K562 (cell line): Measurements from ENCODE around the gene CHAT. TPM values are rescaled to one million over a fixed set of nuclear protein-coding genes. Genes with fewer than 3 reads are reported as not detected.

Source experiments
- ATAC-seq: fragments of 200-7000 bp; cut with Tn5 transposase; 3 replicates; pipeline ENCODE4 v1.9.1; 2020; ENCODE audit warnings: moderate library complexity
- BruUV-seq: library from RNA; stranded (reverse); fragments of 400-500 nt; replicated peaks from 2 replicates; lab custom pipeline; 2021; lab: Mats Ljungman, UMichigan
- CTCF ChIA-PET: fragments of 300-600 bp; formaldehyde crosslinking; extraction: SDS; loops from one replicate; lab custom pipeline; 2021; ENCODE audit warnings: low intra/inter-chr PET ratio; lab: Yijun Ruan, JAX
- POLR2A ChIA-PET: fragments of 300-600, 350-650 bp; sonication (Branson Sonifier 250); formaldehyde crosslinking; extraction: SDS; loops from one replicate; lab custom pipeline; 2021; ENCODE audit warnings: antibody characterized with exemption, inconsistent platforms; lab: Yijun Ruan, JAX
- DNase-seq, 4 experiments: peaks; one replicate each; pipeline versions ENCODE4 v3.0.0 to v3.0.0-alpha.2; 2011 to 2018; ENCODE audit warnings: low spot score in 3 of 4, mixed read lengths in 3 of 4; ENCODE audit errors: extremely low read depth in 1 of 4
- FAIRE-seq: peaks from 2 replicates; lab custom pipeline; 2011; peaks lifted over from hg19 to GRCh38; lab: Jason Lieb, UNC
- H2AFZ ChIP-seq: 2 replicates; pipeline ENCODE4 v1.6.0; 2011; ENCODE audit warnings: low read depth, low read length, control low read depth, inconsistent platforms
- H3K27ac ChIP-seq: fragments of 200-600 bp; 3 replicates; pipeline ENCODE4 v1.8.0; 2011; ENCODE audit warnings: low read depth, mild to moderate bottlenecking, control low read depth, inconsistent platforms, low read length, moderate library complexity, mixed read lengths; ENCODE audit errors: extremely low read depth
- H3K27me3 ChIP-seq, 2 experiments: fragments of 300-600 bp in 1 of 2; 2 replicates in 1 of 2; 3 replicates in 1 of 2; pipeline versions ENCODE4 v1.6.0 to v1.8.0; 2011; ENCODE audit warnings: inconsistent platforms in 2 of 2, low read length in 2 of 2, mild to moderate bottlenecking in 1 of 2, mixed read lengths in 1 of 2, moderate library complexity in 1 of 2; ENCODE audit not compliant: control insufficient read depth in 2 of 2, insufficient read depth in 2 of 2
- H3K36me3 ChIP-seq: fragments of 300-600 bp; 3 replicates; pipeline ENCODE4 v1.8.0; 2011; ENCODE audit warnings: mild to moderate bottlenecking, low read length, inconsistent platforms; ENCODE audit not compliant: control insufficient read depth, insufficient read depth
- H3K4me1 ChIP-seq, 2 experiments: fragments of 200-600 bp in 1 of 2; replicated peaks in 1 of 2; 2 replicates in 1 of 2; 3 replicates in 1 of 2; pipeline versions ENCODE4 v1.5.1 to v1.8.0; 2011; ENCODE audit warnings: inconsistent platforms in 2 of 2, low read length in 2 of 2, mild to moderate bottlenecking in 1 of 2, mixed read lengths in 1 of 2, moderate library complexity in 1 of 2; ENCODE audit not compliant: control insufficient read depth in 2 of 2, insufficient read depth in 2 of 2
- H3K4me2 ChIP-seq: 2 replicates; pipeline ENCODE4 v1.6.1; 2011; ENCODE audit warnings: low read length, control low read depth, inconsistent platforms, mixed read lengths; ENCODE audit not compliant: insufficient read depth
- H3K4me3 ChIP-seq: fragments of 200-600 bp; sonication (generic), shearing (Covaris generic); 2 replicates; pipeline ENCODE4 v1.5.1; 2016; ENCODE audit warnings: control low read depth, inconsistent platforms
- H3K79me2 ChIP-seq: fragments of 200-600 bp; 3 replicates; pipeline ENCODE4 v1.8.0; 2011; ENCODE audit warnings: low read length, inconsistent platforms; ENCODE audit not compliant: control insufficient read depth, insufficient read depth
- H3K9ac ChIP-seq, 2 experiments: 2 replicates each; pipeline versions ENCODE4 v1.6.0 to v1.6.1; 2011; ENCODE audit warnings: low read depth in 2 of 2, low read length in 2 of 2, control low read depth in 1 of 2, inconsistent platforms in 1 of 2, mild to moderate bottlenecking in 1 of 2, mixed read lengths in 1 of 2; ENCODE audit not compliant: insufficient read depth in 1 of 2
- H3K9me1 ChIP-seq: one replicate; pipeline ENCODE4 v1.6.0; 2011; ENCODE audit warnings: inconsistent platforms, mild to moderate bottlenecking, low read length, moderate library complexity; ENCODE audit not compliant: control insufficient read depth, insufficient read depth
- H3K9me3 ChIP-seq: replicated peaks from 2 replicates; pipeline ENCODE4 v1.5.1; 2011; ENCODE audit warnings: low read depth, low read length, inconsistent platforms; ENCODE audit not compliant: control insufficient read depth, insufficient read depth
- H4K20me1 ChIP-seq: replicated peaks from 2 replicates; pipeline ENCODE4 v1.6.1; 2011; ENCODE audit warnings: low read length, inconsistent platforms, mixed read lengths; ENCODE audit not compliant: control insufficient read depth, insufficient read depth
- HDAC2 ChIP-seq: fragments of 450-650 bp; IDR thresholded peaks from 2 replicates; pipeline ENCODE4 v1.6.1; 2016; ENCODE audit warnings: mild to moderate bottlenecking
- HDGF ChIP-seq: fragments of 450-650 bp; IDR thresholded peaks from 2 replicates; pipeline ENCODE4 v1.6.1; 2016
- PHTF2 ChIP-seq: fragments of 250-450 bp; sonication (Bioruptor Pico); IDR thresholded peaks from 2 replicates; pipeline ENCODE4 v1.5.0; 2021; ENCODE audit warnings: mild to moderate bottlenecking
- RB1 ChIP-seq: fragments of 450-650 bp; IDR thresholded peaks from 2 replicates; pipeline ENCODE4 v1.6.1; 2017; ENCODE audit warnings: low read depth, mild to moderate bottlenecking
- SAFB2 ChIP-seq: fragments of 200-400 bp; formaldehyde crosslinking; IDR thresholded peaks from 2 replicates; pipeline ENCODE4 v1.6.1; 2018; ENCODE audit warnings: borderline replicate concordance, low read length, low read depth, moderate library complexity; ENCODE audit not compliant: severe bottlenecking
- SMC3 ChIP-seq: conservative IDR thresholded peaks from 2 replicates; pipeline ENCODE4 v1.6.1; 2011; ENCODE audit warnings: low read depth, low read length, improper control_type of control experiment; ENCODE audit not compliant: insufficient read depth
- SP2 ChIP-seq: IDR thresholded peaks from 2 replicates; pipeline ENCODE4 v1.6.1; 2011; ENCODE audit warnings: mild to moderate bottlenecking, low read depth, low read length, moderate library complexity; ENCODE audit not compliant: poor library complexity, severe bottlenecking; ENCODE audit errors: extremely low read depth
- ZNF507 ChIP-seq: conservative IDR thresholded peaks from 2 replicates; pipeline ENCODE4 v1.6.1; 2017; ENCODE audit warnings: missing genetic modification characterization, missing compliant biosample characterization
- WGBS: fragments of 100-300 bp; shearing (Covaris generic); methylation state at CpG from one replicate; pipeline ENCODE4 v1.1.6; 2016; ENCODE audit warnings: low coverage, mixed read lengths; ENCODE audit not compliant: insufficient coverage; ENCODE audit errors: missing lambda C conversion rate; 5-methylcytosine and 5-hydroxymethylcytosine counted together
- in situ Hi-C: fragments of 300-500 bp; cut with MboI; formaldehyde crosslinking; loops from 4 replicates; pipeline ENCODE4 v1.15.0; 2018; ENCODE audit warnings: inconsistent platforms, mixed read lengths
- intact Hi-C: fragments of 100-400 bp; cut with micrococcal nuclease; formaldehyde crosslinking; loops from 2 replicates; pipeline ENCODE4 v1.14.2; 2022
- polyA plus RNA-seq, 8 experiments: library from polyadenylated mRNA; depleted of rRNA in 4 of 8; stranded (reverse) in 5 of 8; unstranded in 3 of 8; fragments of >200 nt; fragmentation: Nextera tagmentation in 2 of 8; fragmentation: Illumina TruSeq in 1 of 8; extraction: Ambion mirVana in 2 of 8; extraction: Trizol in 1 of 8; gene quantifications; 2 replicates each; pipeline versions ENCODE4 v1.2.1 to v1.2.3, GENCODE V29; 2011 to 2014; ENCODE audit warnings: inconsistent platforms in 1 of 8, missing spikeins in 1 of 8
- total RNA-seq, 7 experiments: library from RNA; depleted of rRNA in 6 of 7; stranded (reverse); fragments of >200 nt in 6 of 7; fragmentation: Illumina TruSeq in 2 of 7; extraction: Trizol in 2 of 7; gene quantifications; 2 replicates each; pipeline versions ENCODE4 v1.2.1 to v1.2.3, GENCODE V29; 2011 to 2021; ENCODE audit warnings: low replicate concordance in 1 of 7
- TF ChIP-seq, protein P1 (sequence below): fragments of 250-450 bp; sonication (Bioruptor Pico); IDR thresholded peaks from 2 replicates; pipeline ENCODE4 v1.5.0; 2020; ENCODE audit warnings: mild to moderate bottlenecking, borderline replicate concordance
- TF ChIP-seq, protein P2 (sequence below): sonication (generic); formaldehyde crosslinking; IDR thresholded peaks from 2 replicates; pipeline ENCODE4 v1.8.0; 2023; ENCODE audit warnings: mild to moderate bottlenecking, missing genetic modification reagents
- TF ChIP-seq, protein P3 (sequence below): fragments of 200-800 bp; sonication (Bioruptor generic); IDR thresholded peaks from 2 replicates; pipeline ENCODE4 v1.6.1; 2017; ENCODE audit warnings: missing genetic modification characterization, missing compliant biosample characterization

The CHAT gene
- total and polyA plus RNA-seq, 9 of the 15 experiments (the other 6 are each of a cell fraction or from before 2014, with no cell fraction given): not detected

DNA sequence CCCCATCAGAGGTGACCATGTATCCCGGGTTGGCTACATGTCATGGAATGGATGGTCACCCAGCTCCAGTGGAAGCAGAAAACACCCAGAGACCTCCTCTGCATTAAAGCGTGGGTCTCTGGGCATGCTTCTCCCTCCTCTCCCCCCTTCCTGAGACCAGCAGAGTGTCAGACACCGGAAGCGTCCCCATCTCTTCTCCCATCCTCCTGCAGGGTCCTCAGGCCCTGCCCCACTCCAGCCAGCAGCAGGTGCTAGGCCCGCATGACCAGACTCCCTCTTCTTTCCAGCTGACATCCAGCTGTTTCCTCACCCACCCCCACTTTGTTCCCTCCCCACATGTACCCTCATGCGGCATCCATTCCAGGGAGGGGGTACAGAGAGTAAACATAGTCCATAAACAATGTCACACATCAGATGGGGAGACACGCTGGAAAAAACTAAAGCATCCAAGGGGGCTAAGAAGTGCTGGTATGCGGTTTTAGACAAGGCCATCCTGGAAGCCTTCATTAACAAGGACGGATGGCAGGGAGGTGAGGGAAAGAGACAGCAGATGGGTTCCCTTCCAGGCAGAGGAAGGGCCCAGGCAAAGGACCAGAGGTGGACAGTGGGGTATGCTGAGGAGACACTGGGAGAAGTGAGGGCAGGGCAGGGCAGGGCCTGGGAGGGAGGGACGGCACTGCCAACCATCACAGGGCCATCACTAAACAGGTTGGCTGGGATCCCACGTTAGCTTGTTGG is 16.2 kb upstream of the CHAT start:
- intact Hi-C loops: loop anchor here (10.0 kb wide), 2 partner anchors 317 to 457 kb away; no protein-coding TSS in a partner anchor
- no TSS peak for BruUV-seq
- H3K9ac ChIP-seq: no peak overlapping the region
- H3K79me2 ChIP-seq: no peaks in the 10 kb centered on the region
- ChIA-PET POLR2A (no interaction called here), CTCF (interaction anchor here (0.6 kb wide), 1 partner anchor 633 kb away, joined by 3 read pairs; no protein-coding TSS in a partner anchor)
- no peaks in the 10 kb centered on the region for H3K9me1 ChIP-seq
- peaks cover 7% of the 10 kb centered on the region; the same call in 1 of the 2 replicates for H4K20me1 ChIP-seq
- DNase-seq: no peak
- no peak for FAIRE-seq
- no peaks in the 10 kb centered on the region for H3K36me3 ChIP-seq
- peaks cover 0 to 3% of the 10 kb centered on the region in 2 experiments; a peak in 2 of 5 replicates for H3K4me1 ChIP-seq
- H3K27ac ChIP-seq: no peak overlapping the region
- TF ChIP-seq ZNF507 (tag): no peak
- TF ChIP-seq PHTF2 (CRISPR knock-in tag): no peak
- TF ChIP-seq, protein P1, sequence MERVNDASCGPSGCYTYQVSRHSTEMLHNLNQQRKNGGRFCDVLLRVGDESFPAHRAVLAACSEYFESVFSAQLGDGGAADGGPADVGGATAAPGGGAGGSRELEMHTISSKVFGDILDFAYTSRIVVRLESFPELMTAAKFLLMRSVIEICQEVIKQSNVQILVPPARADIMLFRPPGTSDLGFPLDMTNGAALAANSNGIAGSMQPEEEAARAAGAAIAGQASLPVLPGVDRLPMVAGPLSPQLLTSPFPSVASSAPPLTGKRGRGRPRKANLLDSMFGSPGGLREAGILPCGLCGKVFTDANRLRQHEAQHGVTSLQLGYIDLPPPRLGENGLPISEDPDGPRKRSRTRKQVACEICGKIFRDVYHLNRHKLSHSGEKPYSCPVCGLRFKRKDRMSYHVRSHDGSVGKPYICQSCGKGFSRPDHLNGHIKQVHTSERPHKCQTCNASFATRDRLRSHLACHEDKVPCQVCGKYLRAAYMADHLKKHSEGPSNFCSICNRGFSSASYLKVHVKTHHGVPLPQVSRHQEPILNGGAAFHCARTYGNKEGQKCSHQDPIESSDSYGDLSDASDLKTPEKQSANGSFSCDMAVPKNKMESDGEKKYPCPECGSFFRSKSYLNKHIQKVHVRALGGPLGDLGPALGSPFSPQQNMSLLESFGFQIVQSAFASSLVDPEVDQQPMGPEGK (CRISPR knock-in tag): no peak
- no peak for TF ChIP-seq HDAC2
- TF ChIP-seq SP2: no peak
- TF ChIP-seq, protein P2, sequence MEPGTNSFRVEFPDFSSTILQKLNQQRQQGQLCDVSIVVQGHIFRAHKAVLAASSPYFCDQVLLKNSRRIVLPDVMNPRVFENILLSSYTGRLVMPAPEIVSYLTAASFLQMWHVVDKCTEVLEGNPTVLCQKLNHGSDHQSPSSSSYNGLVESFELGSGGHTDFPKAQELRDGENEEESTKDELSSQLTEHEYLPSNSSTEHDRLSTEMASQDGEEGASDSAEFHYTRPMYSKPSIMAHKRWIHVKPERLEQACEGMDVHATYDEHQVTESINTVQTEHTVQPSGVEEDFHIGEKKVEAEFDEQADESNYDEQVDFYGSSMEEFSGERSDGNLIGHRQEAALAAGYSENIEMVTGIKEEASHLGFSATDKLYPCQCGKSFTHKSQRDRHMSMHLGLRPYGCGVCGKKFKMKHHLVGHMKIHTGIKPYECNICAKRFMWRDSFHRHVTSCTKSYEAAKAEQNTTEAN (CRISPR knock-in tag): no peak
- no peak for TF ChIP-seq HDGF
- no peak for TF ChIP-seq SAFB2
- TF ChIP-seq, protein P3, sequence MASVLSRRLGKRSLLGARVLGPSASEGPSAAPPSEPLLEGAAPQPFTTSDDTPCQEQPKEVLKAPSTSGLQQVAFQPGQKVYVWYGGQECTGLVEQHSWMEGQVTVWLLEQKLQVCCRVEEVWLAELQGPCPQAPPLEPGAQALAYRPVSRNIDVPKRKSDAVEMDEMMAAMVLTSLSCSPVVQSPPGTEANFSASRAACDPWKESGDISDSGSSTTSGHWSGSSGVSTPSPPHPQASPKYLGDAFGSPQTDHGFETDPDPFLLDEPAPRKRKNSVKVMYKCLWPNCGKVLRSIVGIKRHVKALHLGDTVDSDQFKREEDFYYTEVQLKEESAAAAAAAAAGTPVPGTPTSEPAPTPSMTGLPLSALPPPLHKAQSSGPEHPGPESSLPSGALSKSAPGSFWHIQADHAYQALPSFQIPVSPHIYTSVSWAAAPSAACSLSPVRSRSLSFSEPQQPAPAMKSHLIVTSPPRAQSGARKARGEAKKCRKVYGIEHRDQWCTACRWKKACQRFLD (CRISPR knock-in tag): no peak
- no peak for TF ChIP-seq RB1
- no peak for TF ChIP-seq SMC3
- TF ChIP-seq, all 486 proteins: peak for 0
- no peak overlapping the region for H3K4me2 ChIP-seq
- in situ Hi-C loops: loop anchor here (25.0 kb wide), 1 partner anchor 640 kb away; no protein-coding TSS in a partner anchor
- no peak overlapping the region for H3K4me3 ChIP-seq
- peaks cover 0 to 16% of the 10 kb centered on the region in 2 experiments; a peak in 1 of 5 replicates for H3K27me3 ChIP-seq
- no peaks in the 10 kb centered on the region for H3K9me3 ChIP-seq
- ATAC-seq: no peak
- H2AFZ ChIP-seq: no peak overlapping the region
- 0% methylated on average over 11 of the region's 11 CpGs for WGBS
